ENCODE data around the gene IKBIP.
"Not testable (repeated sequence)": the region's sequence is repeated elsewhere in the genome, so short reads cannot be mapped to it uniquely, and the experiment has no call there.

IKBIP gene

DNA sequence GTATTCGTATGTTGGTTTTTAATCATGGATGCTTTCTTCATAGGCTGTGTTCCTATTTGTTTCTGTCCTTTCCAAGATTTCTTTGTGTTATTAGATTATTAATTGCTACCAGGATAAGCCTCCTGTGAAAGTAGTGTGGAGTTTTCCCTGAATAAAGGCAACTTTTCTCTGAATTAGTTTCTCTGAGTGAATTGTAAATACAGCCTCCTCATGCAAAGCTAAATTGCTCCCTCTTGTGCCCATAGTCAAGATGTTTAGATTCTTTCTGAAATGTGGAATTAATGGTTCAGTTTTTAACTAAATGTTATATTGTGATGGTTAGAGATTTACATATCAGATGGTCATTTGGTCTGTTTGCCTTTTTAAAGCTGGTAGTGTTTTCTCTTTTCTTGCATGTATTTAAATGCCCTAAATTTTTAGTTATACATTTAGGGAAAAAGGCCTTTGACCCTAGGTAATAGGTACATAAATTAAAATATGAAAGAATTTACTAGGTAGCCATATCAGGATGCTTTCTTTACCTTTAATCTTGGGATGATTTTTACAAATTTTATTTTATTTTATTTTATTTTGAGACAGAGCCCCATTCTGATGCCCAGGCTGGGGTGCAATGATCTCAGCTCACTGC lies 9.4 kb upstream of the IKBIP start:
- peak; percentile 71 for DNase-seq (ENCODE audit: low read depth)
- H3K4me3 ChIP-seq (ENCODE audit: control insufficient read depth, low read depth, low read length), result no peak overlapping the region
- TF ChIP-seq, protein P1, sequence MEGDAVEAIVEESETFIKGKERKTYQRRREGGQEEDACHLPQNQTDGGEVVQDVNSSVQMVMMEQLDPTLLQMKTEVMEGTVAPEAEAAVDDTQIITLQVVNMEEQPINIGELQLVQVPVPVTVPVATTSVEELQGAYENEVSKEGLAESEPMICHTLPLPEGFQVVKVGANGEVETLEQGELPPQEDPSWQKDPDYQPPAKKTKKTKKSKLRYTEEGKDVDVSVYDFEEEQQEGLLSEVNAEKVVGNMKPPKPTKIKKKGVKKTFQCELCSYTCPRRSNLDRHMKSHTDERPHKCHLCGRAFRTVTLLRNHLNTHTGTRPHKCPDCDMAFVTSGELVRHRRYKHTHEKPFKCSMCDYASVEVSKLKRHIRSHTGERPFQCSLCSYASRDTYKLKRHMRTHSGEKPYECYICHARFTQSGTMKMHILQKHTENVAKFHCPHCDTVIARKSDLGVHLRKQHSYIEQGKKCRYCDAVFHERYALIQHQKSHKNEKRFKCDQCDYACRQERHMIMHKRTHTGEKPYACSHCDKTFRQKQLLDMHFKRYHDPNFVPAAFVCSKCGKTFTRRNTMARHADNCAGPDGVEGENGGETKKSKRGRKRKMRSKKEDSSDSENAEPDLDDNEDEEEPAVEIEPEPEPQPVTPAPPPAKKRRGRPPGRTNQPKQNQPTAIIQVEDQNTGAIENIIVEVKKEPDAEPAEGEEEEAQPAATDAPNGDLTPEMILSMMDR (conservative IDR thresholded peaks at IDR 0.05; ENCODE audit: control insufficient read depth, insufficient read depth, low read depth, low read length), result peak; percentile 70

DNA sequence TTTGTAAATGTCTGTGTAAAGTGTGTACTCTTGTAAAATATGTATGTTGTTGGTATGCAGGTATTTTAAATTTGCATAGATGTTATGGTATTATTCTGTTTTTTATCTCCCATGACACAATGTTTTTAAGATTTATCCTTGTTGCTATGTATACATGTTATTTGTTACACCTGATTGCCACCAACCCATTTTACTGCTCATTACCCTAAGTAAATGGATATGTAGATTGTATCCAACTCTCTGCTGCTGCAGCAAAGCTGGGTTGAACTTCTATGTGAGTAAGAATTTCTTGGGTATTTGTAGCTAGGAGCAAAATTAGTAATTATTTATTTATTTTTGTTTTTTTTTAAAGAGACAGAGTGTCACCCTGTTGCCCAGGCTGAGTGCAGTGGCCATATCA lies 6.7 kb upstream of the IKBIP start:
- H3K4me3 ChIP-seq (ENCODE audit: control insufficient read depth, low read depth, low read length), result no peak overlapping the region
- TF ChIP-seq, protein P1 (conservative IDR thresholded peaks at IDR 0.05; ENCODE audit: control insufficient read depth, insufficient read depth, low read depth, low read length), result no peak
- DNase-seq (ENCODE audit: low read depth), result no peak

DNA sequence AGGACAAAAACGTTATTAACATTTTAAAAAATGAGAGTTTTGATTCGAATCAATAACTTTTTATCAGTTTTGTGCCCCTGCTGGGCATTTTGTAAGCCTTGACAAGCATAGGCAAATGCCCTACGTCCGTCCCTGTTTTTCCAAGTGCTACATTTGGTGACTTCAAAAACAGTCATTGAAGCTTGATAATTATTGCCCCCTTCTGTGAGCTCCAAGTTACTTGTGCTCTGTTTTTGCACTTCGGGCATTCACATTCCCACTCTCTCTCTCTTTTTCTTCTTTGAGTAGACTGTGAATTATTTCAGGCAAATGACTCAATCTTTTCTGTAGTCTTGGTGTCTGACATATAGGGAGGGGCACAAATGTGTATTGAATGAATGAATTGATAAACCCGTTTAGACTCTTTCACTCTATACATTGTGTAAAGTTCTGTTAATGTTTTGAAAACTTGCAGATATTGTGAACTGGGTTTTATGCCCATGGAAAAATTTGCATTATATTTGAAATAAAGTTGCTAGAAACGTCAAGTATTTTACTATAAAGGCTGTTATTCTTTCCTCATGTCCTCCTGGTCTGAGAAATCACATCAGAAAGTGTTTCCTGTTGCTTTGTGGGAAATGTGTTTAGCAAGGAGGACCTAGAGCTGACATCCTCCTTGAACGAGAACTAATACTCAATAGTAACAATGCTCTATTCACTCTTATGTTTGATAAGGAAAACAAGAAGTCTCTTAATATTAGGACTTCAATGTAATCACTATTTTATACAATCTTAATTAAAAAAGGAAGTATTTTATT lies 1.9 kb upstream of the IKBIP start:
- DNase-seq (ENCODE audit: low read depth), result peak; percentile 39
- peak overlapping the region; percentile 97 for H3K4me3 ChIP-seq (ENCODE audit: control insufficient read depth, low read depth, low read length)
- TF ChIP-seq, protein P1 (conservative IDR thresholded peaks at IDR 0.05; ENCODE audit: control insufficient read depth, insufficient read depth, low read depth, low read length), result peak; percentile 15

DNA sequence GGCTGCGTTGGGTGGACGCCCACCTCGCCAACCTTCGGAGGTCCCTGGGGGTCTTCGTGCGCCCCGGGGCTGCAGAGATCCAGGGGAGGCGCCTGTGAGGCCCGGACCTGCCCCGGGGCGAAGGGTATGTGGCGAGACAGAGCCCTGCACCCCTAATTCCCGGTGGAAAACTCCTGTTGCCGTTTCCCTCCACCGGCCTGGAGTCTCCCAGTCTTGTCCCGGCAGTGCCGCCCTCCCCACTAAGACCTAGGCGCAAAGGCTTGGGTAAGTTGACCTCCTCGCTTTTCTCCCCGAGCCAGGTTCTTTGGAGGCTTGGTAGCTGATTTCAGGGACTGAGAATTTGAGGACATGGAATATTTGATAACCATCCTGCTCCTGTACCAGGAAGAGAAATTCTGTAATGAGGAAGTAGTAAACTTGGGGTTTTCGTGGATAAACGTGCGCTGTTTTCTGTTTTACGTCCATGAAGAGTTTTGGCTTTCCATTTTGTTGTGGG lies 1.0 kb upstream of the IKBIP start:
- TF ChIP-seq, protein P1 (conservative IDR thresholded peaks at IDR 0.05; ENCODE audit: control insufficient read depth, insufficient read depth, low read depth, low read length), result no peak
- H3K4me3 ChIP-seq (ENCODE audit: control insufficient read depth, low read depth, low read length), result peak overlapping the region; percentile 97
- DNase-seq (ENCODE audit: low read depth), result peak; percentile 13

DNA sequence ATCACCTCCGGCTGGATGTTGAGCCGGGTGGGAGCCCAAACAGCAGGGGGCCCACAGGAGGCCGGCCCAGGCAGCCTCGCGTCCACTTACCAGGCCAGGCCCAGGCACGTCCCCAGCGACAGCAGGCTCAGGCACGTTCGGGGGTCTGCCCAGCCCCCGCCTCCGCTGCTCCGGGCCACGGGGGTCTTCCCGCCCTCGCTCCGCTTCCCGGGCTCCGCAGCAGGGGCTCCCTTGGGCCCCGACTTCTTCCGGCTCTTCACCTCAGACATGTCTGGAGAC lies 216 bp downstream of the IKBIP start:
- TF ChIP-seq, protein P1 (conservative IDR thresholded peaks at IDR 0.05; ENCODE audit: control insufficient read depth, insufficient read depth, low read depth, low read length), result no peak
- H3K4me3 ChIP-seq (ENCODE audit: control insufficient read depth, low read depth, low read length), result peak overlapping the region; percentile 93
- DNase-seq (ENCODE audit: low read depth), result no peak

DNA sequence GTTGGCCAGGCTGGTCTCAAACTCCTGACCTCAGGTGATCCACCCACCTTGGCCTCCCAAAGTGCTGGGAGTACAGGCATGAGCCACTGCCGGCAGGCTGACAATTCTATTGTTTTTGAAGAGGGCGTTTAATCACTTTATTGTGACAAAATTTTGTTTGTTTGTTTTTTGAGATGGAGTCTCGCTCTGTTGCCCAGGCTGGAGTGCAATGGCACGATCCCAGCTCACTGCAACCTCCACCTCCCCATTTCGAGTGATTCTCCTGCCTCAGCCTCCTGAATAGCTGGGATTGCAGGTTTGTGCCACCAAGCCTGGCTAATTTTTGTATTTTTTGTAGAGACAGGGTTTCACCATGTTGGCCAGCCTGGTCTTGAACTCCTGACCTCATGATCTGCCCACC lies 1.8 kb downstream of the IKBIP start:
- not testable (repeated sequence) for DNase-seq (ENCODE audit: low read depth)
- H3K4me3 ChIP-seq (ENCODE audit: control insufficient read depth, low read depth, low read length), result peak overlapping the region; percentile 93

DNA sequence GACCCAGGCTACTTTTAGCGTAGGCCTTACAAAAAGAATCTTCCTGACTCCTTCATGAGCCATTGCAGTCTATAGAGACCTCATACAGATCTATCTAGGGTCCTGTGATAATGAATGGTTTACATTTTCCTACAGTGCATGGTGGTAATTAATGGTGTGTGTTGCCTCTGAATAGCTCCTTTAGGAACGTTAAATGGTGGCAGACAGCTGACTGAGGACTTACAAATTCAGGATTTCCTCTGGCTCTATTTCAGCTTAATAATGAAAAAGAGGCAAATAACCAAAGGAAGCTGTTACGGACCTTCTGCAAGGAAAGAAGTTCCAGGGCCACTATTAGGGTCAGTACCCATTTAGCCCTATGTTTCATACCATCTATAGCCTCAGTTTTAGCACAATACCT lies 5.1 kb downstream of the IKBIP start:
- H3K4me3 ChIP-seq (ENCODE audit: control insufficient read depth, low read depth, low read length), result no peak overlapping the region
- DNase-seq (ENCODE audit: low read depth), result no peak
- TF ChIP-seq, protein P1 (conservative IDR thresholded peaks at IDR 0.05; ENCODE audit: control insufficient read depth, insufficient read depth, low read depth, low read length), result no peak

All from fibroblast of mammary gland (primary cell).